ENCODE data around the gene TDP2.

GRCh38 chr6:24692415-24692814 is 25.7 kb upstream of the TDP2 start:
- TF ChIP-seq EZH2 (IDR thresholded peaks at IDR 0.05; ENCODE audit: insufficient read depth, low read length): no peak
- TF ChIP-seq, protein P1, sequence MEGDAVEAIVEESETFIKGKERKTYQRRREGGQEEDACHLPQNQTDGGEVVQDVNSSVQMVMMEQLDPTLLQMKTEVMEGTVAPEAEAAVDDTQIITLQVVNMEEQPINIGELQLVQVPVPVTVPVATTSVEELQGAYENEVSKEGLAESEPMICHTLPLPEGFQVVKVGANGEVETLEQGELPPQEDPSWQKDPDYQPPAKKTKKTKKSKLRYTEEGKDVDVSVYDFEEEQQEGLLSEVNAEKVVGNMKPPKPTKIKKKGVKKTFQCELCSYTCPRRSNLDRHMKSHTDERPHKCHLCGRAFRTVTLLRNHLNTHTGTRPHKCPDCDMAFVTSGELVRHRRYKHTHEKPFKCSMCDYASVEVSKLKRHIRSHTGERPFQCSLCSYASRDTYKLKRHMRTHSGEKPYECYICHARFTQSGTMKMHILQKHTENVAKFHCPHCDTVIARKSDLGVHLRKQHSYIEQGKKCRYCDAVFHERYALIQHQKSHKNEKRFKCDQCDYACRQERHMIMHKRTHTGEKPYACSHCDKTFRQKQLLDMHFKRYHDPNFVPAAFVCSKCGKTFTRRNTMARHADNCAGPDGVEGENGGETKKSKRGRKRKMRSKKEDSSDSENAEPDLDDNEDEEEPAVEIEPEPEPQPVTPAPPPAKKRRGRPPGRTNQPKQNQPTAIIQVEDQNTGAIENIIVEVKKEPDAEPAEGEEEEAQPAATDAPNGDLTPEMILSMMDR (IDR thresholded peaks at IDR 0.05; ENCODE audit: insufficient read depth, low read depth, low read length): no peak

All from astrocyte (in vitro differentiated cells and primary cell).